Suppressor macrophage (primary cell): ENCODE measurements around the gene HSD3B7.

Experiments
- DNase-seq, 4 experiments: peaks; one replicate each; pipeline ENCODE4 v3.0.0-alpha.2; 2020 to 2022

Gene HSD3B7

DNA sequence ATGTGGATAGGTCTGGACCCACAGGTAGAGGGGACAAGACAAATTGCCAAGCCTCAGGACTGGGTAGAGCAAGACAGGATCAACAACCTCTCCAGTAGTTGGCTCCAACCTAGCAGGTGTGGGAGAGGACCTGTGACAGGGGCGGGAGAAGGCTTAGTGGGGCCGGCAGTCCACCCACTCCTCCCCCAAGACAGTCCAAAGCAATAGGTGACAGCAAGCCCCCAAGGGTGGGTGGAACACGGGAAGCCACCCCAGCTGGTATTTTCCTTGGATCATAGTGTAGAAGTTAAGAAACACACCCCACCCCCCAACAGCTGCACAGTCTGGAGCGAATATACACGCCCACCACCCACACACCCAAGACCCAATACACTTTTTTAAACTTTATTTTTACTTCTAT, 44.3 kb downstream of the HSD3B7 start:
- no peak for DNase-seq

DNA sequence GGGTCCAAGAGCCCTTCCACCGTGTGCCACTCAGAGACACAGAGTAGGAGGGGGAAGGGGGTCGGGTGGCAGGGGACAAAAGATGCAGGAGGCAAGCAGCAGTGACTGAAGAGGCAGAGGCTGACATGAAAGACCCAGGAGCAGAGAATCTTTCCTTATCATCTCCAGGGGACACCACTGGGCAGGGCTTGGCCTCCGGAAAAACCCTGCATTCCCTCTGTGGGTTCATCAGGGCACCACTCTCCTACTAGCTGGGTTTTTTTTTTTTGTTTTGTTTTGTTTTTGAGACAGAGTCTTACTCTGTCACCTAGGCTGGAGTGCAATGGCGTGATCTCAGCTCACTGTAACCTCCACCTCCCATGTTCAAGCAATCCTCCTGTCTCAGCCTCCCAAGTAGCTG, 46.3 kb downstream of the HSD3B7 start:
- no peak for DNase-seq

DNA sequence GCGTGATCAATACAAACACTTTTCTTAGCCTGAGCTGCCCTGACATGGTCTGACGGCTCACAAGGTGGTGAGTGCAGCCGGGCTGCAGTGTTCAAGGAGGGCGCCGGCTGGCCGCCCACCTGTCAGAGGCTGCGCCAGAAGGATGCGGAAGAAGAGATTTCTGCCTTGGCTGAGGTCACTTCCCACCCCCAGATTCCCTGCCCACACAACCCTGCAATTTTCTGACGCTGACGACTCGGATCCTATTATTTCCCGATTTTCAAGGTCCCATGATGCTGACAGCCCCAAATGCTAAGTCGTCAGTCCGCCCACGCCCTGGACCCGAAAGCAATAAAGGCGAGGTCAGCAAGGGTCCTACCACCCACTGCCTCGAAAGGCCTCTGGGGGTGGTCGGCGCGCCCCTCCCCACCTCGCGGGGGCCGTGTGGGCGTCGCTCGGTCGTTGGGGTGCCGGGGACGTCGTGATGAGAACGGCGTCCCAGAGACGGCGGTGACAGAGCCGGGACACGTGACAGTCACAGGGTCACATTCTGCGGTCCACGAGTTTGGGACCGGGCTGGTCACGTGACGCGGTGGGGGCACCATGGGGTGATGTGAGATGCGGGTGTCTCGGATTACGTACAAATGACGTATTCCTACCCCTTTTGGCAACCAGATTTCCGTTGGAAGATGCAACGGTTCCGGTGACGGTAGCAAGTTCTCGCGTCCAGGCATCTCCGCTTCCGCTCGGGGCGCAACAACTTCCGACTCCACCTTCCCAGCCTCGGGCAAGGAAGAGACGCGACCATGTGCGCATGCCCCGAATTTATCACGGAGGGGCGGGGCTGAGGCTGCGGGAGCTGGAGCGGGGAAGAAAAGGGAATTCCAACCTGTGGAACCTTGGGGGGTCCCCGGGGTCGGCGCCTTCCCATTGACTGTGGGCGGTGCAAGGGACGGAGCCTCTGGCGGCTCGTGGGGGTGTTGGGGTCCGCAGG, 48.0 kb downstream of the HSD3B7 start, which contains the start of gene STX4:
TSS of gene STX4 (plus strand) at position 823 of the 973 bp plus-strand sequence. CDS start 248 bp downstream, outside the sequence.
- peak; percentile 98 to 100 (median 99) for DNase-seq

DNA sequence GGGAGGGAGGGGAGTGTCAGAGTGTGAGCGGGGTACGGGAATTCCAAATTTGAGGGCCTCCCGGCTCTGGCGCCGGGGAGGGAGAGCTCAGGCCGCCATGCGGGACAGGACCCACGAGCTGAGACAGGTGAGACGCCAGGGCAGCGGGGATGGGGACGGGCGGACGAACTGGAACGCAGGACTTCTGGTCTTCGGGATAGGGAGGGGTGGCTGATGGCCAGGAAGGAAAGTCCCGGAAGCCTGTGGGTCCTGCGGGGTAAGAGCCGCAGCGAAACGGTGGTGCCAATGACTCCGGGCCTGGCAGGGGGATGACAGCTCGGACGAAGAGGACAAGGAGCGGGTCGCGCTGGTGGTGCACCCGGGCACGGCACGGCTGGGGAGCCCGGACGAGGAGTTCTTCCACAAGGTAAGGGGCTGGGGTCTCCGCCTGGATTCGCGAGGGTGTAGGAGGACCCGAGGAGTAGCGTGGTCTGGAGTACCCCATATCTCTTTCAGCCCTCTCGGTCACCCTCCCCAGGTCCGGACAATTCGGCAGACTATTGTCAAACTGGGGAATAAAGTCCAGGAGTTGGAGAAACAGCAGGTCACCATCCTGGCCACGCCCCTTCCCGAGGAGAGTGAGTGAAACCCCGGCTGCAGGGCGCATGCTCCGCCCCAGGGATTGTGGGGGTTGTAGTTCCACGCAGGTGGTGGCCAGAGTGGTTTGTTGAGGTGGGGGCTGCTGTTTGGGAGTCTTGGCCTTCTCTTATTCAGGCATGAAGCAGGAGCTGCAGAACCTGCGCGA, 48.9 kb downstream of the HSD3B7 start:
- peak; percentile 91 to 96 (median 93) for DNase-seq

DNA sequence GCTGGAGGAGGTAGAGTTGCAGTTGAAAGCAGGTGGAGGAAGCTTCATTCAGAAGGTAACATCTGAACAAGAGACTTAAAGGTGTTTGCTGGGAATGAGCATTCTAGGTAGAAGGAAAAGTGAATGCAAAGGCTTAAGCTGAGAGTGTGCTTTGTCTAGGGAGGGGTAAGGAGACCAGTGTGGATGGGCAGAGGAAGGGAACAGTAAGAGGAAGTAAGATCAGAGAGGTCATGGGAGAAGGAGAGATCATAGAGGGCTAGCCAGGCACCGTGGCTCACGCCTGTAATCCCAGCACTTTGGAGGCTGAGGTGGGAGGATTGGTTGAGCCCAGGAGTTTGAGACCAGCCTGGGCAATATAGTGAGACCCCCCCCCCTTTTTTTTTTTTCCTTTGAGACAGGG, 51.7 kb downstream of the HSD3B7 start:
- DNase-seq: peak; percentile 64 to 84 (median 78)
